Brain microvascular endothelial cell (primary cell): ENCODE data around the gene THAP3.

Experiments used
- DNase-seq: peaks from one replicate; pipeline ENCODE4 v3.0.0-alpha.2; 2020
- H3K27ac ChIP-seq: fragments of 250-450 bp; sonication (Bioruptor Pico); 2 replicates; pipeline ENCODE4 v1.5.1; 2020; ENCODE audit warnings: mild to moderate bottlenecking, moderate library complexity
- H3K27me3 ChIP-seq: fragments of 250-450 bp; sonication (Bioruptor Pico); replicated peaks from 2 replicates; pipeline ENCODE4 v1.5.1; 2020; ENCODE audit warnings: mild to moderate bottlenecking
- H3K36me3 ChIP-seq: fragments of 250-450 bp; sonication (Bioruptor Pico); replicated peaks from 2 replicates; pipeline ENCODE4 v1.5.1; 2020; ENCODE audit warnings: mild to moderate bottlenecking
- H3K4me3 ChIP-seq: 2 replicates; pipeline ENCODE4 v1.5.1; 2011; ENCODE audit warnings: low read depth, mild to moderate bottlenecking, control low read depth, low read length, moderate library complexity
- in situ Hi-C: cut with HindIII; loops from 2 replicates; pipeline ENCODE4 v1.10.0; 2017; ENCODE audit warnings: low sequenced_read_pairs, low pct_ligation_motif_present
- TF ChIP-seq, protein P1 (sequence below): IDR thresholded peaks from 2 replicates; pipeline ENCODE4 v1.5.1; 2011; ENCODE audit warnings: low read depth, mild to moderate bottlenecking, moderate library complexity, low read length, control low read depth, inconsistent platforms; ENCODE audit errors: missing control alignments

The THAP3 gene

GRCh38 chr1:6600410-6601048 is 24.1 kb upstream of the THAP3 start:
- no peak for DNase-seq

DNA sequence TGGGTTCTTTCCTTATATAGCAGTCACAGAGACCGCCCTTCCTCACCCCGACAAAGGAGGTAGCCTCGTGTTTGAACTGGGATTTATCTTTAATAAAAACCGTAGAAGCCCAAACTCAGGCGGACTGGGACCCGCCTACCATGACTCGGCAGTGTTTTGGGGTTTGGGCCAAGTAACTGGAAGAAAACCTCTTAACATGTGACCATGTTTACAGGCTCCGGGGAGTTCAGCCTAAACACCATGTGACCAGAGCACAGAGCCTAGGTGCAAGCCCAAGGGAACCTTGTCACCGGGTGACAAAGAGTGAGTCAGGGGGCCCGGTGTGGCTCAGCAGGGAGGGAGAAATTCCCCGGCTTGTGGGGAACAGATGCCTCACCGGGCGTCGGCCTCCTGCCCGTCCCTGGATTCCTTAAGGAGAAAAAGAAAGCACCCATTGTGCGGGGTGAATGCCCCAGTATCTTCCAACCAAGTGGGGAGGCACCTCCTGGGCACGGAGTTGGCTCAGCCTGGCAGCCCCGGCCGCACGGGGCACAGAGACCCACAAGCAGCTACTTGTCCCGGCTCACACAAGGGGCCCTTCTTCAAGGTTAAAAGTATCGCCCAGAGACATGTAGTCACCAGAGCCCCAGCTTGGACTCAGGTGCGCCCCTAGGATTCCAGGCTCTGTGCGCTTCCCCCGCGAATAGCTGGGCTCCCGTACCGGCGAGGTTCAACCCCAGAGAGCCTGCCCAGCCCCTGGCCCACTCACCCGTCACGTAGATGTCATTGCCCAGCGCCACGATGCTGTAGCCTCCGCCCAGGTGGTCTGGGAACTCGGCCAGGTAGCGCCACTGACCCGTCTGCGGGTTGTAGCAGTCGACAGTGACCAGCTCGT is 23.4 kb upstream of the THAP3 start:
- H3K4me3 ChIP-seq: peak overlapping the region; percentile 78
- peak overlapping the region; percentile 95 for H3K27ac ChIP-seq
- H3K36me3 ChIP-seq: peaks cover 19% of the 10 kb centered on the region
- H3K27me3 ChIP-seq: no peaks in the 10 kb centered on the region
- TF ChIP-seq, protein P1, sequence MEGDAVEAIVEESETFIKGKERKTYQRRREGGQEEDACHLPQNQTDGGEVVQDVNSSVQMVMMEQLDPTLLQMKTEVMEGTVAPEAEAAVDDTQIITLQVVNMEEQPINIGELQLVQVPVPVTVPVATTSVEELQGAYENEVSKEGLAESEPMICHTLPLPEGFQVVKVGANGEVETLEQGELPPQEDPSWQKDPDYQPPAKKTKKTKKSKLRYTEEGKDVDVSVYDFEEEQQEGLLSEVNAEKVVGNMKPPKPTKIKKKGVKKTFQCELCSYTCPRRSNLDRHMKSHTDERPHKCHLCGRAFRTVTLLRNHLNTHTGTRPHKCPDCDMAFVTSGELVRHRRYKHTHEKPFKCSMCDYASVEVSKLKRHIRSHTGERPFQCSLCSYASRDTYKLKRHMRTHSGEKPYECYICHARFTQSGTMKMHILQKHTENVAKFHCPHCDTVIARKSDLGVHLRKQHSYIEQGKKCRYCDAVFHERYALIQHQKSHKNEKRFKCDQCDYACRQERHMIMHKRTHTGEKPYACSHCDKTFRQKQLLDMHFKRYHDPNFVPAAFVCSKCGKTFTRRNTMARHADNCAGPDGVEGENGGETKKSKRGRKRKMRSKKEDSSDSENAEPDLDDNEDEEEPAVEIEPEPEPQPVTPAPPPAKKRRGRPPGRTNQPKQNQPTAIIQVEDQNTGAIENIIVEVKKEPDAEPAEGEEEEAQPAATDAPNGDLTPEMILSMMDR: peak; percentile 10
- DNase-seq: peak; percentile 91
- in situ Hi-C loops: no loop called here

More at GRCh38 chr1:6600410-6601048, 24.1 kb upstream of the THAP3 start:
- Histone ChIP-seq H3K4me3 (peak overlapping the region; percentile 78), H3K36me3 (peaks cover 26% of the 10 kb centered on the region), H3K27me3 (no peaks in the 10 kb centered on the region), H3K27ac (peak overlapping the region; percentile 95)
- TF ChIP-seq, protein P1: no peak
- in situ Hi-C loops: no loop called here

GRCh38 chr1:6601923-6602668 is 22.6 kb upstream of the THAP3 start:
- TF ChIP-seq, protein P1: no peak
- H3K27me3 ChIP-seq: no peaks in the 10 kb centered on the region
- H3K27ac ChIP-seq: peak overlapping the region; percentile 95
- peaks cover 12% of the 10 kb centered on the region for H3K36me3 ChIP-seq
- in situ Hi-C loops: no loop called here
- DNase-seq: no peak
- peak overlapping the region; percentile 78 for H3K4me3 ChIP-seq

DNA sequence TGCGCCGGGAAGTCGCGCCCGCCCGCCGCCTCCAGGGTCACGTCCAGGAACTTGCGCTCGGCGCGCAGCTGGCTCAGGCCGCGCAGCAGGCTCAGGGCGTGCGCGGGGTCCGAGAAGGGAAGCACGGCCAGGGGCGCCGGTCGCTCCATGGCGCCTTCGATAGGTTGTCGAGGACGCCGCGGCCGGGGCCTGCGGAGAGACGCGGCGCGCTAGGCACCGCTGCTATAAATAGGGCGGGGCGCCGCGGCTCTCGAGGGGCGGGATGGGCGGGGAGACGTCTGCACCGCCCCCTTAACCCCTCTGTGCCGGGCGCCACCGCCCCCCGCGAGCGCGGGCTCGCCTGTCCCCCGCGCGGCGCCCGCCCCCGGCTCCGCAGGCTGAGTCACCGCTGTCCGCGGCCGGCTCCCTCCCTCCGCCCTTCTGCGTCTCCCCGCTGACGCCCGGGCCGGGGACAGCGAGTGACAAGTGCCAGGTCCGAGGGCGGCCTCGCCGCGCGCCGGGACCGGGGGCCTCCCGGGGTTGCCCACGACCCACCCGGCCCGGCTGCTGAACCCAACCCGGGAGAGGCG is 21.9 kb upstream of the THAP3 start, which contains the start of gene KLHL21:
TSS of gene KLHL21 (minus strand) at position 201 of the 569 bp plus-strand sequence. CDS start at position 149, 52 bp downstream.
- peak within 1 kb of the TSS; percentile 78 for H3K4me3 ChIP-seq

More for the DNA sequence above, 21.9 kb upstream of the THAP3 start, which contains the start of gene KLHL21:
- peak; percentile 69 for DNase-seq
- in situ Hi-C loops: no loop called here
- H3K36me3 ChIP-seq: peaks cover 6% of the 10 kb centered on the region
- TF ChIP-seq, protein P1: no peak
- H3K27me3 ChIP-seq: no peaks in the 10 kb centered on the region
- H3K27ac ChIP-seq: peak within 1 kb of the TSS; percentile 95
